Kidney epithelial cell (primary cell): ENCODE data around the gene COLGALT1. TPM values are rescaled to one million over a fixed set of nuclear protein-coding genes. Genes with fewer than 3 reads are reported as not detected.
"Not testable (repeated sequence)": the region's sequence is repeated elsewhere in the genome, so short reads cannot be mapped to it uniquely, and the experiment has no call there.

ENCODE experiments used
- DNase-seq: peaks from one replicate; pipeline ENCODE4 v3.0.0-alpha.2; 2010; ENCODE audit warnings: low read depth
- H3K27me3 ChIP-seq: 2 replicates; pipeline ENCODE4 v1.6.0; 2011; ENCODE audit warnings: low read length; ENCODE audit not compliant: control insufficient read depth, insufficient read depth
- H3K36me3 ChIP-seq: 2 replicates; pipeline ENCODE4 v1.5.1; 2011; ENCODE audit warnings: low read length; ENCODE audit not compliant: control insufficient read depth, insufficient read depth
- H3K4me3 ChIP-seq: 2 replicates; pipeline ENCODE4 v1.5.1; 2011; ENCODE audit warnings: low read depth, mild to moderate bottlenecking, control low read depth, low read length
- total RNA-seq: library from RNA; depleted of rRNA; stranded (reverse); fragments of >200 nt; gene quantifications from 2 replicates; pipeline ENCODE4 v1.2.3, GENCODE V29; 2015
- TF ChIP-seq, protein P1 (sequence below): IDR thresholded peaks from 2 replicates; pipeline ENCODE4 v1.5.1; 2011; ENCODE audit warnings: mild to moderate bottlenecking, moderate library complexity, low read length, control low read depth, inconsistent platforms; ENCODE audit not compliant: insufficient read depth, poor library complexity, severe bottlenecking

Gene COLGALT1
- total RNA-seq, 1 donor from 2014 or later, result 68.4 TPM

GRCh38 chr19:17515408-17516149 lies 39.9 kb upstream of the COLGALT1 start:
- Histone ChIP-seq H3K36me3 (peaks cover 4% of the 10 kb centered on the region), H3K4me3 (no peak overlapping the region), H3K27me3 (no peaks in the 10 kb centered on the region)
- no peak for DNase-seq
- TF ChIP-seq, protein P1, sequence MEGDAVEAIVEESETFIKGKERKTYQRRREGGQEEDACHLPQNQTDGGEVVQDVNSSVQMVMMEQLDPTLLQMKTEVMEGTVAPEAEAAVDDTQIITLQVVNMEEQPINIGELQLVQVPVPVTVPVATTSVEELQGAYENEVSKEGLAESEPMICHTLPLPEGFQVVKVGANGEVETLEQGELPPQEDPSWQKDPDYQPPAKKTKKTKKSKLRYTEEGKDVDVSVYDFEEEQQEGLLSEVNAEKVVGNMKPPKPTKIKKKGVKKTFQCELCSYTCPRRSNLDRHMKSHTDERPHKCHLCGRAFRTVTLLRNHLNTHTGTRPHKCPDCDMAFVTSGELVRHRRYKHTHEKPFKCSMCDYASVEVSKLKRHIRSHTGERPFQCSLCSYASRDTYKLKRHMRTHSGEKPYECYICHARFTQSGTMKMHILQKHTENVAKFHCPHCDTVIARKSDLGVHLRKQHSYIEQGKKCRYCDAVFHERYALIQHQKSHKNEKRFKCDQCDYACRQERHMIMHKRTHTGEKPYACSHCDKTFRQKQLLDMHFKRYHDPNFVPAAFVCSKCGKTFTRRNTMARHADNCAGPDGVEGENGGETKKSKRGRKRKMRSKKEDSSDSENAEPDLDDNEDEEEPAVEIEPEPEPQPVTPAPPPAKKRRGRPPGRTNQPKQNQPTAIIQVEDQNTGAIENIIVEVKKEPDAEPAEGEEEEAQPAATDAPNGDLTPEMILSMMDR, result no peak

DNA sequence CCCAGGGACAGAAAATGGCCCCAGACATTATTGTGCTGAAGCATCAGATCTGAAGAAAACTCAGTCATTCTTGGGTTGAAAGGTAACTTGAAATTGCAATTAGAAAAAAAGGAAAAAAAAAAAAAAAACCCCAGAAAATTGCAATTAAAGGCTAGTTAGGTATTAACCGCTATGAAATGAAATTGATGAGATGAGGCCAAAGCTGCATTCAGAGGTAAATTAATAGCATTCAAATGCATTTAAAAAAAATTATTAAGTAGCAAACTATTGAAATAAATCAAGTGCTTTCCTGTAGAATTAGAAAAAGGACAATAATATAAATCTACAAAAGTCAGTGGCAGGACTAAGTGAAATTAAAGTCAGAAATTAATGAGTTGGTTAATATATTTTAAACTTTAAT lies 37.6 kb upstream of the COLGALT1 start:
- Histone ChIP-seq H3K27me3 (no peaks in the 10 kb centered on the region), H3K4me3 (no peak overlapping the region), H3K36me3 (peaks cover 4% of the 10 kb centered on the region)
- TF ChIP-seq, protein P1, result no peak
- no peak for DNase-seq

DNA sequence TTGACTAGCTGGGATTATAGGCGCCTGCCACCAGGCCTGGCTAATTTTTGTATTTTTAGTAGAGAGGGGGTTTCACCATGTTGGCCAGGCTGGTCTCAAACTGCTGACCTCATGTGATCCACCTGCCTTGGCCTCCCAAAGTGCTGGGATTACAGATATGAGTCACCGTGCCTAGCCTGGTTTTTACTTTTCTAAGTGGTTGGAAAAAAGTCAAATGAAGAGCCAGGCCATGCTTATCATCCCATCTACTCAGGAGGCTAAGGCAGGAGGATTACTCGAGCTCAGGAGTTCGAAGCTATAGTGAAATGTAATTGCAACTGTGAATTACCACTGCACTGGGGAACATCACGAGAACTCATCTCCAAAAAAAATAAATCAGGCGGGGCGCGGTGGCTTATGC lies 36.8 kb upstream of the COLGALT1 start:
- not testable (repeated sequence) for H3K36me3 ChIP-seq, H3K4me3 ChIP-seq, H3K27me3 ChIP-seq, DNase-seq

- TF ChIP-seq, protein P1, result no peak
- peaks cover 4% of the 10 kb centered on the region for H3K36me3 ChIP-seq
- DNase-seq, result no peak
These were observed 35.5 kb upstream of the COLGALT1 start for GRCh38 chr19:17519967-17520366.

DNA sequence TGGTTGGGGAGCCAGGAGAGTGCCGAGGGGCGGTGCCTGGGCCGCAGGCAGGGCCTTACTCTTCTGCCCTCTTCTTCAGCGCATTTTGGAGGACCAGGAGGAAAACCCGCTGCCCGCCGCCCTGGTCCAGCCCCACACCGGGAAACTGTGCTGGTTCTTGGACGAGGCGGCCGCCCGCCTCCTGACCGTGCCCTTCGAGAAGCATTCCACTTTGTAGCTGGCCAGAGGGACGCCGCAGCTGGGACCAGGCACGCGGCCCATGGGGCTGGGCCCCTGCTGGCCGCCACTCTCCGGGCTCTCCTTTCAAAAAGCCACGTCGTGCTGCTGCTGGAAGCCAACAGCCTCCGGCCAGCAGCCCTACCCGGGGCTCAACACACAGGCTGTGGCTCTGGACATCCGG lies 34.6 kb upstream of the COLGALT1 start:
- TF ChIP-seq, protein P1, result no peak
- Histone ChIP-seq H3K4me3 (no peak overlapping the region), H3K36me3 (peaks cover 4% of the 10 kb centered on the region), H3K27me3 (no peaks in the 10 kb centered on the region)
- DNase-seq, result no peak

More at GRCh38 chr19:17519967-17520366, 35.5 kb upstream of the COLGALT1 start:
- H3K27me3 ChIP-seq, result no peaks in the 10 kb centered on the region
- H3K4me3 ChIP-seq, result no peak overlapping the region

GRCh38 chr19:17522988-17523872 lies 32.2 kb upstream of the COLGALT1 start:
- TF ChIP-seq, protein P1, result no peak
- Histone ChIP-seq H3K36me3 (no peaks in the 10 kb centered on the region), H3K4me3 (no peak overlapping the region), H3K27me3 (no peaks in the 10 kb centered on the region)
- no peak for DNase-seq
